Activated T-cell treated with anti-CD3 and anti-CD28 coated beads for 48 hours (primary cell): ENCODE data around the gene SLC66A2.
"Not testable (repeated sequence)": the region's sequence is repeated elsewhere in the genome, so short reads cannot be mapped to it uniquely, and the experiment has no call there.

ENCODE experiments used
- DNase-seq: peaks from one replicate; pipeline ENCODE4 v3.0.0-alpha.2; 2020; ENCODE audit warnings: low read depth

Gene SLC66A2

GRCh38 chr18:79951545-79952455 is at the start of gene SLC66A2:
Gene SLC66A2 (minus strand): TSS chr18:79951653. CDS start chr18:79950926, 727 bp downstream.
- DNase-seq, result peak; percentile 96

DNA sequence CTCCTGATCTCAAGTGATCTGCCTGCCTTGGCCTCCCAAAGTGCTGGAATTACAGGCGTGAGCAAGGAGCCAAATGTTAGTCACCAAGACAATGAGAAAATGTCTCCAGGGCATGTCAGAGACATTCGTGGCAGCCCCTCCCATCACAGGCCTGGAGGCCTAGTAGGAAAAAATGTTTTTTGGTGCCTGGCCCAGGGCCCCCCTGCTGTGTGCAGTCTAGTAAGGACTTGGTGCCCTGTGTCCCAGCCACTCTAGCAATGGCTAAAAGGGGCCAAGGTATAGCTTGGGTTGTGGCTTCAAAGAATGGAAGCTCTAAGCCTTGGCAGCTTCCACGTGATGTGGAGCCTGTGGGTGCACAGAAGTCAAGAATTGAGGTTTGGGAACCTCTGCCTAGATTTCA is 49.4 kb upstream of the SLC66A2 start:
- no peak for DNase-seq

DNA sequence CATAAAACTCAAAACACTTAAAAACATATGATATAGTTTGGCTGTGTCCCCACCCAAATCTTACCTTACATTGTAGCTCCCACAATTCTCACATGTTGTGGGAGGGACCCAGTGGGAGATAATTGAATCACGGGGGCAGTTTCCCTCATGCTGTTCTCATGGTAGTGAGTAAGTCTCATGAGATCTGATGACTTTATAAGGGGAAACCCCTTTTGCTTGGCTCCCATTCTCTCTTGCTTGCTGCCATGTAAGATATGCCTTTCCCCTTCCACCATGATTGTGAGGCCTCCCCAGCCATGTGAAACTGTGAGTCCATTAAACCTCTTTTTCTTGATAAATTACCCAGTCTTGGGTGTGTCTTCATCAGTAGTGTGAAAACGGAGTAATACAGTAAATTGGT is 48.2 kb upstream of the SLC66A2 start:
- not testable (repeated sequence) for DNase-seq

DNA sequence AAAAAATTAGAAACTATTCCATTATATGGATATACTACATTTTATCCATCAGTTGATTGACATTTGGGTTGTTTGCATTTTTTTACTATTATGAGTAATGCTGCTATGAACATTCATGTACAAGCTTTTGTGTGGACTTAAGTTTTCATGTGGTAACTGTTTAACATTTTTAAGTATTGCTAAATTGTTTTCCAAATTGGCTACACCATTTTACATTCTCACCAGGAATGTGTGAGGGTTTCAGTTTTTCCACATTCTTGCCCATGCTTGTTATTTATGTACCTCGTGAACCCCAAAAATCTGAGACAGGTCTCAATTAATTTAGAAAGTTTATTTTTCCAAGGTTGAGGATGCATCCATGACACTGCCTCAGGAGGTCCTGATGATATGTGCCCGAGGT is 40.0 kb upstream of the SLC66A2 start:
- DNase-seq, result no peak

DNA sequence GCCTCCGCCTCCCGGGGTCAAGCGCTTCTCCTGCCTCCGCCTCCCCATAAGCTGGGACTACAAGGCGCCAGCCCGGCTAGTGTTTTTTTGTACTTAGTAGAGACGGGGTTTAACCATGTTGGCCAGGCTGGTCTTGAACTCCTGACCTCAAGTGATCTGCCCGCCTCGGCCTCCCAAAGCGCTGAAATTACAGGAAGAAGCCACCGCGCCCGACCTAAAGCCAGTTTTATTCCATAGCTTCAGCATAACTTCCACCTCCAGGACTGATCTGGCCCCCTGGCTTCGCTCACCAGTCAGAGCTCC is 37.7 kb upstream of the SLC66A2 start:
- no peak for DNase-seq

DNA sequence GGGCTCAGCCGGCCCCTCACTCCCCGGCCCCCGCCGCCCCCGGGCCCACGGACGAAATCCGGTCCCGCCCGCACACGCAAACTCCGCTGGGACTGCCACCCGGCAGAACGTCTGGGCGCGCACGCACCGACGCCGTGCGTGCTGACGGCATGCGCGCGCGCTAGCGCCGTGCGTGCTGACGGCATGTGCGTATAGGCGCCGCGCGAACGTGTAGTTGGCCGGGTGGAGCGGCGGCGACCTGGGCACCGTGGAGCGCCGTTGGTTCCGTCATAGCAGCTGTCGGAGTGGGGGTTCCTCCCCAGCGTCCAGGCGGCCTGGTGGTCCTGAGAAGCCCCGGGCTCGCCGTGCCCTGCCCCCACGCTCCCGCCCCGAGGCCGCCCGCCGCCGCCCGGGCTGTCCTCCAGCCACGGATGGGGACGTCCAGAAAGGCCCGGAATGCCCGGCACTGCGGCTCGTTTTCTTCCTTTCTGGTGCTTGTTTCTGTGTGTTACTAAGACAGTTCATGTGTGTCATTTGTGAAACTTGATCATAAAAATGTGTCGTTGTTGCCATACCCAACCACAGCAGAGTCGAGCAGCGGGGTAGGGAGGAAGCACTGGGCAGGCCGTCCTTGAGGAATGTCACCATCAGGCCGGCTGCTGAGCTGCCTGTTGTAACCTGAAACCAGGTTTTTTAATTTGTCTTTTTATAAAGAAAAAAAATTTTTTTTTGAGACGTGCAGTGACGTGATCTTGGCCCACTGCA is 37.2 kb upstream of the SLC66A2 start, which contains the start of gene TXNL4A:
Gene TXNL4A (minus strand): TSS at position 113 of the 744 bp plus-strand sequence. CDS start 171 bp downstream, outside the sequence.
- peak; percentile 86 for DNase-seq

DNA sequence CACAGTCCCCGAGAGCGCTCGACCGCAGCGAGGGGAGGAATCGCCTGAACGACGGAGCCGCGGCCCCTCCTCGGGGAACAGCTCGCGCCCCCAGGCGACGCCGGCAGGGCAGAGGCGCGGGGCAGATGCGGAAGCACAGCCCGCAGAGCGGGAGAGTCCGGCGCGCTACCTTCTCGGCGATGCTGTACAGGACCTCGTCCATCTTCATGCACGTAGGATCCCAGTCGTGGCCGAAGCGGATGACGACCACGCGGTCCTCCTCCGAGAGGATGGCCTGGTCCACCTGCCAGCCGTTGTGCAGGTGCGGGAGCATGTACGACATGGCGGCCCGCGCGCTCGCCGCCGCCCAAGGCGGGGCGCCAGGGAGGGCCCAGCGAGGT is 36.6 kb upstream of the SLC66A2 start:
- DNase-seq, result peak; percentile 57

DNA sequence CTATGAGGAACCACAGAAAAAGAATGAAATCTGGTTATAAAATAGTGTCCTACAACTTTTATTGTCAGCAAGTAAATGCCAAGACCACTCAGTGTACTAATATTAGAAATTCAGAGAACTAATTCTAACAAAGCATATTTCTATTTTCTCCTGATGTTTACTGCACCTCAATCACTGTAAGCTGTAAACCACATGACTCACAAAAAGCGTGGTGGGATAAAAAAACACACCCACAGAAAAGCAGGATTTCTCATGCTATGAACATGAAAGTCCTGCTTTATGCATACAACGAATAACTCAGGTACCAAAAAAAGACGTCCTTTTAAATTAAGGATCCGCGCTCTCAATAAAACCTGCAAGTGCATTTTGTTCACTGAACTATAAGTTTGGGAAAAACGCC is 36.1 kb upstream of the SLC66A2 start:
- DNase-seq, result no peak

GRCh38 chr18:79986726-79987125 is 35.3 kb upstream of the SLC66A2 start:
- DNase-seq, result no peak

- DNase-seq, result no peak
These were observed 33.7 kb upstream of the SLC66A2 start for GRCh38 chr18:79985172-79985571.

DNA sequence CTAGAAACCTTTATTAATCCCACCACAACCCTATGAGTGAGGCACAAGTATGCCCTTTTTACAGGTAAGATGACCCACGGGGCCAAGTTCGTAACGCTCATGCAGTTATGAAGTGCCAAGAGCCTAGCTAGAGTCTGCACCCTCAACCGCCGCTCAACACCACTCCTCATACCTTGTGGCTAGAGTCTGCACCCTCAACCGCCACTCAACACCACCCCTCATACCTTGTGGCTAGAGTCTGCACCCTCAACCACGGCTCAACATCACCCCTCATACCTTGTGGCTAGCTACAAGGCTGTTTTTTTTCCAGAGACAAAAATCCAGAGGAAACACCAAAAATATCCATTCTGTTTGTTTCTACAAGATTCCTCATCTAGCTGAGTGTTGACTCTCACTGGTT is 32.3 kb upstream of the SLC66A2 start:
- no peak for DNase-seq

- DNase-seq, result no peak
These were observed 31.8 kb upstream of the SLC66A2 start for GRCh38 chr18:79983253-79983652.

DNA sequence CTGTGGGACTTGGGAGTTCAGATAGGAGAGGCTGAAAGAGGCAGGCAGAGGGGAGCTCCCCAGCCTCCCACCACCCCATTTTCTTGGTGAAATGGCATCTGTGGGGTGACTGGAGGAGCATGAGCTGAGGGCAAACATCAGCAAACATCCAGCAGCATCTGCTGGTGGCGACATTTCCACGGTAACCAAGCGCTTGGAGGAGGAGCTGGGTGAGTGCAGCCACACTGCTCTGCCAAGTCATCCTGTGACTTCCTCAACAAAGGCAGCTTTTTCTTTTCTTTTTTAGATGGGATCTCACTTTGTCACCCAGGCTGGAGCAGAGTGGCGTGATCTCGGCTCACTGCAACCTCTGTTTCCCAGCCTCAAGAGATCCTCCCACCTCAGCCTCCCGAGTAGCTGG is 31.3 kb upstream of the SLC66A2 start:
- DNase-seq, result no peak

DNA sequence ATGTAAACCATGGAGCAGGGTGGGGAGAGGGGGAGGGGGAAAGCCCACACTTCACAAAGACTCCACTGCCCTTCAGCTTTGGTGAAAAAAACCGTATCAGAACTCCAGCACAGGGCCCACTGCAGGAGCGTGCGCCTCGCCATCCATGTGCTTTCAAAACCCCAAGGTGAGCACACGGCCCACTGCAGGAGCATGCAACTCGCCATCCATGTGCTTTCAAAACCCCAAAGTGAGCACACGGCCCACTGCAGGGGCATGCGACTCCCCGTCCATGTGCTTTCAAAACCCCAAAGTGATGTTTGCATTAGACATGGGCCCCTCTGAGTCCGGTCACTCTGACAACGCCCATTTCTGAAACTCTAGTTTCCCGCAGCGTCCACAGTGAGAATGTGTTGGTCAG is 29.1 kb upstream of the SLC66A2 start:
- no peak for DNase-seq

DNA sequence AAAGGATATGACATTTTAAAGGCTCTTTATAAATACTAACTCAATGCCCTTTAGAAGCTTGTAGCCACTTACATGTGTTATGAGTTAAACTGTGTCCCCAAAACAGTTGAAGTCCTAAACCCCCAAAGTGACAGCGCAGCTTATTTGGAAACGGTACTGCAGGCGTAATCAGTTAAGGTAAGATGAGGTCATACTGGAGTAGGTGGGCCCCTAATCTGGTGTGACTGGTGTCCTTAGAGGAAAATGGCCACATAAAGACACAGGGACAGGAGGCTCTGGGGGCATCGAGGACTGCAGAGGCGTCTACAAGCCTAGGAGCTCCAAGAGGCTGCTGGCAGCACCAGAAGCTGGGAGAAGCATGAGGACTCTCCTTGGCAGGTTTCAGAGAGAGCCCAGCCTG is 28.4 kb upstream of the SLC66A2 start:
- DNase-seq, result no peak

DNA sequence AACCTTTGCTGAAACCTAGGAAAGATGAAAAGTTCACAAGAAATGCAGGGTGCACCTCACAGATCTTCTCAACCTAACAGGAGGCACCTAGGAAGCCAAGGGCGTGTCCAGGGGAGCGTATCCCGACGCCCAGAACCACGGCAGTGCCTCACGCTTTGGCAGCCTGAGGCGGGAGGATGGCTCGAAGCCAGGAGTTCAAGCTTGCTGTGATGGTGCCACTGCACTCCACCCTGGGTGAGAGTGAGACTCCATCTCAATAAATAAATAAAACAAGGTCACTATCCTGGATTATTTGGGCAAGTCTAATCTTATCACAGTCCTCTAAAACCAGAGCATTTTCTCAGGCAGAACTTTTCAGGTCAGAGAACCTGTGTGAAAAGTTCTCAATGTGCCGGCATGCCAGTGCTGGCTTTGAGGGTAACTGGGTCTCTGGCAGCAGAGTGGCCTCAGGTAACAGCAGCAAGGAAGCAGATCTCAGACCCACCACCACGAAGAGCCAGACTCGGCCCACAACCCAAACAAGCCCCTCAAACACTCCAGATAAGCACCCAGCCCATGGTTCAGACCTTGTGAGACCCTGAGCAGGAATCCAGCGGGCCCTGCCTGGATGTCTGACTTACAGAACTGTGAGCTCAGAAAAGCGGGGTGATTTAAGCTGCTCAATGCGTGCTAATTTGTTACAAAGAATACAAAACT is 24.7 kb upstream of the SLC66A2 start:
- no peak for DNase-seq

DNA sequence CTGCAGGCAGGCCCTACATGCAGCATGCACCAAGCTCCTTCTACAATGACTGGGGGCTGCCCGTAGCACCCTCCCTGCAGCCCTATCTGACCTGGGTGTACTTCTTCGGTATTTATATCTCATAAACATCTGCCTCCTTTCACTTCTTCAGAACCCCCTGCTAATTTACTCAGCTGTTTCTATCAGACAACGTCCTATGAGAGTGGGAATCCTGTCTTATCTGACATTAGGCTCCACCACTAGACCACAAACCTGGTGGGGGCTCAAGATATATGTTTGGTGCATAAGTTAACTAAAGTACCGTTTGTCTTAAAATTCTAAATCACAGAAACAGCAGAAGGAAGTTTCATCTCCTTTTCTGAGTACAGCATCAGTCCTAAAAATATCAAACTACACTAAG is 23.6 kb upstream of the SLC66A2 start:
- DNase-seq, result no peak

DNA sequence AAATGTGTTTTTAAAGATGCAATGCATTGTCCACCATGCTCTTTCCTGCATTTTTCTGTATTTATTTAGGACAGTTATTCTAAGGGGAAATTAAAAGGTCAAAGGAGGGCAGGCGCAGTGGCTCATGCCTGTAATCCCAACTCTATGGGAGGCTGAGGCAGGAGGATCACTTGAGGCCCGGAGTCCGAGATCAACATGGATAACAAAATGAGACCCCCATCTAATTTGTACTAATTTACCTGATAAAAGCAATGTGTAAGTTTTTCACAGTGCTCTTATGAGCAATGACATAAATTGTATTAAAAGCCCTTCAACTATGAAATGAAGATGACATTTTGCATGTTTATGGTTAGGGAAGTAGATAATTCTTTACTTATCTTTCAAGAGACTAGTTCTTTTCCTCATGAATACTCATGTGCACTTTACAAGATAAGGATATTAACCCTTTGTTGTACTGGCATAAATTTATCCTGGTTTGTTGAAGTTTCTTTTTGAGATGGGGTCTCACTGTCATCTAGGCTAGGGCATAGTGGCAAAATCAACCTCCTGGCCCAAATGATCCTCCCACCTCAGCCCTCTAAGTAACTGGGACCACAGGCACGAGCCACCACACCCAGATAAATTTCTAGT is 22.7 kb upstream of the SLC66A2 start:
- DNase-seq, result no peak

DNA sequence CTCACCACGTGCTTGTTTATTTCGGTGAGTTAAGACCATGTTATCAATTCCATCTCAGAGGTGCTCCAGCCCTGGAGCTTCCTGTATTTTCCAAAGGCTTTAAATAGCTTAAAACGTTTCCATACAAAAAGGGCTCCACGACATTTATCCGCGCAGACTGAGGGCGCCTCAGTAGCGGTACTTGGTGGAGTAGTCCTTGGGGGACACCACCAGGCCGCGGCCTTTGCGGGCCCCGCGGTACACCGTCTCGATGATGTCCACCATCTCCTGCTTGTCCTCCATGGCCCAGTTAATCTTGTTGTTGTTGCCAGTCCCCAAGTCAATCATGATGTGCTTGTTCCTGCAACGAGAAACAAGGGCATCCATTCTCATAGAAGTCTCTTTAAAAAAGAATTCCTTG is 22.1 kb upstream of the SLC66A2 start:
- DNase-seq, result no peak

GRCh38 chr18:79972720-79973119 is 21.3 kb upstream of the SLC66A2 start:
- DNase-seq, result no peak

- DNase-seq, result no peak
These were observed 20.5 kb upstream of the SLC66A2 start for GRCh38 chr18:79971986-79972385.

DNA sequence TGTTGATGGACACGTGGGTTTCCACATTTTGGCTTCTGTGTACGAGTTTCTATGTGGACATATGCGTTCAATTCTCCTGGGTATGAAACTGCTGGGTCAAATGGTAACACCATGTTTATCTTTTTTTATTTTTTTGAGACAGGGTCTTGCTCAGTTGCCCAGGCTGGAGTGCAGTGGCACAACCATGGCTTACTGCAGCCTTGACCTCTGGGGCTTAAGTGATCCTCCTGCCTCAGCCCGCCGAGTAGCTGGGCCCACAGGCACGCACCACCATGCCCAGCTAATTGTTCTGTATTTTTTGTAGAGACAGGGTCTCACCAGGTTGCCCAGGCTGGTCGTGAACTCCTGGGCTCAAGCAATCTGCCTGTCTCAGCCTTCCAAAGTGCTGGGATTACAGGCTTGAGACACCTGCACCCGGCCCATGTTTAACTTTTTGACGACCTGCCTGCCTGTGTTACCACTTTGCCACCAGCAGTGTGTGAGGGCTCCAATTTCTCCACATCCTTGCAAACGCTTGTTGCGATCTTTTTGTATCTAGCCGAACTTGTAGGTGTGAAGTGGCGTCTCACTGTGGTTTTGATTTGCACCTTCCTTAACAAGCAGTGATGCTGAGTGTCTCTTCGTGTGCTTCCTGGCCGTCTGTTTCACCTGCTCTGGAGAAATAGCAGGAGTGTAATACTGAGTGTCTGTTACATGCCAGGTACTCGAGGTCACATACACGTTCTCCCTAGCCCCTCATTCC is 19.9 kb upstream of the SLC66A2 start:
- no peak for DNase-seq
